GM19438 (cell line): ENCODE data around the gene PLEKHG7.
"Not testable (repeated sequence)": the region's sequence is repeated elsewhere in the genome, so short reads cannot be mapped to it uniquely, and the experiment has no call there.

ENCODE experiments used
- ATAC-seq: cut with Tn5 transposase; IDR thresholded peaks from one replicate; pipeline ENCODE4 v1.9.1; 2021; ENCODE audit warnings: low read depth; ENCODE audit not compliant: unreplicated experiment

Gene PLEKHG7

DNA sequence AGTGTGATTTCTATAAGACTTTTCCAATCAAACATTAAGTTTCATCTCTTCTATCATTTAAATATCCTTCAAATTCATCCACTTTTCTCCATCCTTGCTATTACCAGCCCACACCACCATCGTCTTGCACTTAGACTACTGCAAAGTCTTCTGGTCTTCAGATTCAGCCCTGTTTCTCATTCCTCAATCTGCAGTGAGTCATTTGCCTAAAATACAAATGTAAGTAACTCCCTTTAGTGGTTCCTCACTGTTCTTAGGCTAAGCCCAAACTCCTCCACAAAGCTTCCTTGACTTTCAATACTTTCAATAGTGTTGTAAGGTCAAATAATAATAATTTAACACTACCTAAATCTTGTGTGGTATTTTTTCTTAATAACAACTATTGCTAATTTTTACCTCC lies 83.3 kb downstream of the PLEKHG7 start:
- no peak for ATAC-seq

- not testable (repeated sequence) for ATAC-seq
These were observed 91.6 kb downstream of the PLEKHG7 start for GRCh38 chr12:92794356-92794755.

- no peak for ATAC-seq
These were observed 92.0 kb downstream of the PLEKHG7 start for GRCh38 chr12:92794814-92795213.

DNA sequence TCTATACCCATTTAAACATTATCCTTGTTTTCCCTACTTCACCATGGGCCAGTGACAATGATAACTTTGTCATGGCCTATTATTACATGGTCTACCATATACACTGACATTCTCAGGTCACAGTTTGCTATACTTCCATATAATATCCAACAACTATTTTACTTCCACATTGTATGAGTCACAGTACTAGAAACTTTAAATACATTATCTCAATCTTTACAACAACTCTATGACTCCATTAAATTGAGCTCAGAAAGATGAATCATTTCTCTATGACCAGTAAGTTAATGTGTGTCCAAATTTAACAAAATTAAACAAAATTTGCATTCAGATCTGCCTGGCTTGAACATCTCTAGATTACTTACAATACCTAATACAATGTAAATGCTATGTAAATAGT lies 93.9 kb downstream of the PLEKHG7 start:
- no peak for ATAC-seq

DNA sequence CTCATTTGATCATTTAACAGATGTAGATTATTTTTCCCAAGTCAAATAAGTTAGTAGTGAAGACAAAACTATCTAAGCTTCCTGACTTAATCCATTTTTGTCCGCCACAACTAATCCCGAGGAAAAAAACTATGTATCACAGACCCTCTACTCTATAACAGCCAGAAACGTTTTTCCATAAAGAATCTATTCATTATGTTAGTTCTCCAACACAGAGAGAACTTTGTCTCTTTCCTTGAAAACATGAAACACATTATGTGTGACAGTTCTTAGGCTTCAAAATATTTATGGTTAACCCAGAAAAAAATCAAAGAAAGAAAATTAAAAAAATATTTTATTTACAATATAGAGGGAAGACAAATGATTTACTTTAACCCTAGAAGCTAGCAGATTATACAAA lies 100.1 kb downstream of the PLEKHG7 start:
- no peak for ATAC-seq

DNA sequence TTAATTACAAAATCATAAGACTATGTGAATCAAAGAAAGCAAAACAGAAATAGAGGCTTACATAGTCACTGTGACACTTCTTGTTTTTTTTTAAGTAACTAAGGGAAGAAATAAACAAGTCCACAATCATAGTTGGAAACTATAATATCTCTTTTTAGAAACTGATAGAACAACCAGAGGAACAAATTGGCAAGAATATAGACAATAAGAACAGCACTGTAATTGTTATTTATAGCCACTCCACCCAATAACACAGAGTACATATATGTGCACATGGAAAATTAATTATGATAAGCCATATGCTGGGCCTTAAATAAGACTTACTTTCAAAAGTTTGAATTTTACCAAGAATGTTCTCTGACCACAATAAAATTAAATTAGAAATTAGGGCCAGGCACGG lies 101.1 kb downstream of the PLEKHG7 start:
- ATAC-seq, result no peak

DNA sequence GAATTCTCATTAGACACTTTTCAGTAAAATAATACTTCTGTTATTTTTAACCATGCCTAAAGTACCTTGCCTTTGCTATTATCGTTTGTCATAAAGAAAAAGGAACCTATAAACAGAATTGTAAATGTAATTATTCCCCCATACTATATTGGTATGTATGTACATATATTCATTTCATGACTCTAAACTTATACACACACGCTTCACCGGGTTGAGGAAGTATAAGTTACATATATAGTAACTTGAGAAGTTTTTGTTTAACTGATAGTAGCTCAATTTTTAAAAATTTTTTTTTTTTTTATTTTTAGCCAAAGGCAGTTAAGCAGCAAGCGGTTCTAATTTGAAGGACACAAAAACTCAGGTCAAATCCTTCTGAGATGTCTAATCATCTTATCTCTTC lies 107.6 kb downstream of the PLEKHG7 start:
- ATAC-seq, result no peak

GRCh38 chr12:92814584-92814983 lies 111.8 kb downstream of the PLEKHG7 start:
- ATAC-seq, result no peak

GRCh38 chr12:92821142-92821541 lies 118.4 kb downstream of the PLEKHG7 start:
- no peak for ATAC-seq
